ENCODE data around the gene FGL2. TPM values are rescaled to one million over a fixed set of nuclear protein-coding genes. Genes with fewer than 3 reads are reported as not detected.

FGL2 gene
- total and polyA plus RNA-seq, 2 experiments from 2014 or later = not detected

Other genes starting within 250 kb of the FGL2 start
- not detected in 2 replicates for gene SPDYE17, start 167.5 kb downstream of the FGL2 start, total RNA-seq (2014; rRNA removed; shearing (Covaris generic))
- gene SPDYE17, start 167.5 kb downstream of the FGL2 start, polyA plus RNA-seq (2016; fragmentation: Nextera tagmentation; extraction: Ambion mirVana) = not detected in 2 replicates
- gene SPDYE18, start 137.3 kb downstream of the FGL2 start, total RNA-seq (2014; rRNA removed; shearing (Covaris generic)) = not detected in 2 replicates
- 0.70 and 1.0 TPM in 2 replicates for gene SPDYE18, start 137.3 kb downstream of the FGL2 start, polyA plus RNA-seq (2016; fragmentation: Nextera tagmentation; extraction: Ambion mirVana)
- gene CCDC146, start 77.2 kb downstream of the FGL2 start, total RNA-seq (2014; rRNA removed; shearing (Covaris generic)) = 0.19 and 0.35 TPM in 2 replicates
- gene CCDC146, start 77.2 kb downstream of the FGL2 start, polyA plus RNA-seq (2016; fragmentation: Nextera tagmentation; extraction: Ambion mirVana) = 0.74 and 0.87 TPM in 2 replicates
- 1.1 and 1.2 TPM in 2 replicates for gene GSAP, start 216.5 kb upstream of the FGL2 start, total RNA-seq (2014; rRNA removed; shearing (Covaris generic))
- 0.50 and 0.63 TPM in 2 replicates for gene GSAP, start 216.5 kb upstream of the FGL2 start, polyA plus RNA-seq (2016; fragmentation: Nextera tagmentation; extraction: Ambion mirVana)

Measured in GM23338 (cell line).